OCI-LY1 (cell line): Measurements from ENCODE around the gene EIF1AD.

Source experiments
- H2AFZ ChIP-seq: fragments of 200-600 bp; sonication (generic), shearing (Covaris generic); 2 replicates; pipeline ENCODE4 v1.6.0; 2014; ENCODE audit warnings: antibody characterized with exemption, mild to moderate bottlenecking, low read length
- H3F3A ChIP-seq: fragments of 200-600 bp; sonication (generic), shearing (Covaris generic); 2 replicates; pipeline ENCODE4 v1.6.0; 2014; ENCODE audit warnings: mild to moderate bottlenecking, antibody characterized with exemption, low read length, moderate library complexity; ENCODE audit not compliant: insufficient read depth
- H3K27ac ChIP-seq: fragments of 200-600 bp; sonication (generic); 2 replicates; pipeline ENCODE4 v1.5.1; 2014; ENCODE audit warnings: low read length, mixed run types, mild to moderate bottlenecking, low read depth; ENCODE audit not compliant: poor library complexity, severe bottlenecking
- H3K27me3 ChIP-seq: fragments of 200-600 bp; sonication (generic); 2 replicates; pipeline ENCODE4 v1.6.0; 2014; ENCODE audit warnings: antibody characterized with exemption, mild to moderate bottlenecking, low read length, moderate library complexity; ENCODE audit not compliant: insufficient read depth
- H3K36me3 ChIP-seq: fragments of 200-600 bp; sonication (generic); 2 replicates; pipeline ENCODE4 v1.6.1; 2014; ENCODE audit warnings: mild to moderate bottlenecking, antibody characterized with exemption, low read length, moderate library complexity, mixed read lengths; ENCODE audit not compliant: insufficient read depth
- H3K4me1 ChIP-seq: fragments of 200-600 bp; sonication (generic); 2 replicates; pipeline ENCODE4 v1.5.1; 2014; ENCODE audit warnings: mild to moderate bottlenecking, low read length, moderate library complexity; ENCODE audit not compliant: insufficient read depth, severe bottlenecking
- H3K4me2 ChIP-seq: fragments of 200-600 bp; sonication (generic), shearing (Covaris generic); 2 replicates; pipeline ENCODE4 v1.6.1; 2014; ENCODE audit warnings: low read length
- H3K4me3 ChIP-seq: fragments of 200-600 bp; sonication (generic); 2 replicates; pipeline ENCODE4 v1.5.1; 2014; ENCODE audit warnings: low read length, low read depth, mild to moderate bottlenecking, mixed read lengths; ENCODE audit not compliant: poor library complexity, severe bottlenecking
- H3K79me2 ChIP-seq: fragments of 200-600 bp; shearing (Covaris generic); 2 replicates; pipeline ENCODE4 v1.6.1; 2016; ENCODE audit warnings: mixed run types, low read length, mixed read lengths; ENCODE audit not compliant: insufficient read depth
- H3K9ac ChIP-seq: fragments of 200-600 bp; sonication (generic), shearing (Covaris generic); 2 replicates; pipeline ENCODE4 v1.6.1; 2014; ENCODE audit warnings: mild to moderate bottlenecking, low read length, mixed read lengths
- H3K9me2 ChIP-seq: fragments of 200-600 bp; sonication (generic), shearing (Covaris generic); 2 replicates; pipeline ENCODE4 v1.6.1; 2014; ENCODE audit warnings: low read depth, mild to moderate bottlenecking, low read length, mixed read lengths
- H3K9me3 ChIP-seq: fragments of 200-600 bp; shearing (Covaris generic); 2 replicates; pipeline ENCODE4 v1.6.1; 2014; ENCODE audit warnings: low read length, mixed read lengths
- H4K20me1 ChIP-seq: fragments of 200-600 bp; sonication (generic), shearing (Covaris generic); 2 replicates; pipeline ENCODE4 v1.6.0; 2016; ENCODE audit warnings: mild to moderate bottlenecking, low read length; ENCODE audit not compliant: insufficient read depth
- CTCF ChIP-seq: fragments of 200-600 bp; sonication (generic), shearing (Covaris generic); IDR thresholded peaks from 2 replicates; pipeline ENCODE4 v1.5.1; 2017; ENCODE audit warnings: mild to moderate bottlenecking, antibody characterized with exemption, low read length, moderate library complexity, mixed read lengths
- EZH2 ChIP-seq: fragments of 200-600 bp; sonication (generic), shearing (Covaris generic); IDR thresholded peaks from 2 replicates; pipeline ENCODE4 v1.8.0; 2017; ENCODE audit warnings: borderline replicate concordance, mixed run types, mild to moderate bottlenecking, antibody characterized with exemption, low read length, moderate library complexity, mixed read lengths

Gene EIF1AD

GRCh38 chr11:66036334-66036710, 34.4 kb upstream of the EIF1AD start:
- TF ChIP-seq CTCF (no peak), EZH2 (no peak)
- H3K9me2 ChIP-seq, result no peaks in the 10 kb centered on the region
- no peak overlapping the region for H2AFZ ChIP-seq
- no peaks in the 10 kb centered on the region for H3K4me1 ChIP-seq
- H3K36me3 ChIP-seq, result no peaks in the 10 kb centered on the region
- H3K27me3 ChIP-seq, result no peaks in the 10 kb centered on the region; the same call in 1 of the 2 replicates
- no peaks in the 10 kb centered on the region for H3F3A ChIP-seq
- no peak overlapping the region for H3K4me3 ChIP-seq
- no peaks in the 10 kb centered on the region for H3K9me3 ChIP-seq
- H3K9ac ChIP-seq, result no peak overlapping the region
- no peak overlapping the region for H3K27ac ChIP-seq
- H4K20me1 ChIP-seq, result no peaks in the 10 kb centered on the region
- no peaks in the 10 kb centered on the region for H3K79me2 ChIP-seq
- no peak overlapping the region for H3K4me2 ChIP-seq

- H3K27ac ChIP-seq, result no peak overlapping the region
- no peak for TF ChIP-seq EZH2
- TF ChIP-seq CTCF, result no peak
- no peak overlapping the region for H3K4me3 ChIP-seq
- no peaks in the 10 kb centered on the region for H4K20me1 ChIP-seq
- H3K9me3 ChIP-seq, result no peaks in the 10 kb centered on the region
- no peaks in the 10 kb centered on the region for H3K4me1 ChIP-seq
- no peaks in the 10 kb centered on the region for H3K36me3 ChIP-seq
- H3K9me2 ChIP-seq, result no peaks in the 10 kb centered on the region
- no peak overlapping the region for H2AFZ ChIP-seq
- H3K27me3 ChIP-seq, result no peaks in the 10 kb centered on the region; the same call in 1 of the 2 replicates
- no peaks in the 10 kb centered on the region for H3K79me2 ChIP-seq
- H3K9ac ChIP-seq, result no peak overlapping the region
- no peaks in the 10 kb centered on the region for H3F3A ChIP-seq
- H3K4me2 ChIP-seq, result no peak overlapping the region
Measured at GRCh38 chr11:66035653-66036333, 33.8 kb upstream of the EIF1AD start.

GRCh38 chr11:66032957-66033735, 31.2 kb upstream of the EIF1AD start:
- Histone ChIP-seq H3K79me2 (no peaks in the 10 kb centered on the region), H3K27ac (no peak overlapping the region), H3K9ac (no peak overlapping the region), H3K4me1 (no peaks in the 10 kb centered on the region), H3K4me2 (no peak overlapping the region), H3K36me3 (no peaks in the 10 kb centered on the region), H3K9me2 (no peaks in the 10 kb centered on the region), H2AFZ (no peak overlapping the region), H3K4me3 (no peak overlapping the region), H4K20me1 (no peaks in the 10 kb centered on the region), H3K9me3 (no peaks in the 10 kb centered on the region), H3K27me3 (no peaks in the 10 kb centered on the region; the same call in 1 of the 2 replicates), H3F3A (no peaks in the 10 kb centered on the region)
- TF ChIP-seq EZH2 (no peak), CTCF (no peak)
